HuH-7.5 (cell line): ENCODE data around the gene NOP53.
"Not testable (repeated sequence)": the region's sequence is repeated elsewhere in the genome, so short reads cannot be mapped to it uniquely, and the experiment has no call there.

Source experiments
- DNase-seq: peaks from one replicate; pipeline ENCODE4 v3.0.0; 2011; ENCODE audit warnings: low spot score

NOP53 gene

GRCh38 chr19:47745010-47745901, at the start of gene NOP53:
Gene NOP53 (plus strand): TSS chr19:47745546. CDS start chr19:47745560, 14 bp downstream.
- peak; percentile 99 for DNase-seq

DNA sequence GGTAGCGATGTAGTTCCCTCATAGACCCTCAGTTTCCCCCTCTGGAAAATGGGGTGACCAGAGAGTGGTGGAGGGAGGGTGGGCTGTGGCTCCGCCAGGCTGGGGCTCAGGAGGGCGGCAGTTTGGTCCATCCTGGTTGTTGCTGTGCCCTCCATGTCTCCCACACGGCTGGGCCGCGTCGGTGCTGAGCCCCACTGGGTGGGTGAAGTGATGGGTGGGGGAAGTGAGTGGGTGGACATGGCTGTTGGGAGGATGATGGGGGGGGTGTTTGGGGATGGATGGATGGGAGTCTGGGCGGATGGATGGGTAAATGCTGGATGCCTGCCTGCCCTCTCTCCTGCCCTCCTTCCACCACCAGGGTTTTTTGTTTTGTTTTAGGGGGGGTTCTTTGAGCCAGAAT, 48.7 kb upstream of the NOP53 start:
- no peak for DNase-seq

GRCh38 chr19:47697863-47698609, 47.3 kb upstream of the NOP53 start:
- DNase-seq = peak; percentile 96

GRCh38 chr19:47698631-47699359, 46.6 kb upstream of the NOP53 start:
- no peak for DNase-seq

- peak; percentile 97 for DNase-seq
Observed at GRCh38 chr19:47699360-47699917, 45.9 kb upstream of the NOP53 start.

- DNase-seq = no peak
Observed at GRCh38 chr19:47700934-47701716, 44.2 kb upstream of the NOP53 start.

DNA sequence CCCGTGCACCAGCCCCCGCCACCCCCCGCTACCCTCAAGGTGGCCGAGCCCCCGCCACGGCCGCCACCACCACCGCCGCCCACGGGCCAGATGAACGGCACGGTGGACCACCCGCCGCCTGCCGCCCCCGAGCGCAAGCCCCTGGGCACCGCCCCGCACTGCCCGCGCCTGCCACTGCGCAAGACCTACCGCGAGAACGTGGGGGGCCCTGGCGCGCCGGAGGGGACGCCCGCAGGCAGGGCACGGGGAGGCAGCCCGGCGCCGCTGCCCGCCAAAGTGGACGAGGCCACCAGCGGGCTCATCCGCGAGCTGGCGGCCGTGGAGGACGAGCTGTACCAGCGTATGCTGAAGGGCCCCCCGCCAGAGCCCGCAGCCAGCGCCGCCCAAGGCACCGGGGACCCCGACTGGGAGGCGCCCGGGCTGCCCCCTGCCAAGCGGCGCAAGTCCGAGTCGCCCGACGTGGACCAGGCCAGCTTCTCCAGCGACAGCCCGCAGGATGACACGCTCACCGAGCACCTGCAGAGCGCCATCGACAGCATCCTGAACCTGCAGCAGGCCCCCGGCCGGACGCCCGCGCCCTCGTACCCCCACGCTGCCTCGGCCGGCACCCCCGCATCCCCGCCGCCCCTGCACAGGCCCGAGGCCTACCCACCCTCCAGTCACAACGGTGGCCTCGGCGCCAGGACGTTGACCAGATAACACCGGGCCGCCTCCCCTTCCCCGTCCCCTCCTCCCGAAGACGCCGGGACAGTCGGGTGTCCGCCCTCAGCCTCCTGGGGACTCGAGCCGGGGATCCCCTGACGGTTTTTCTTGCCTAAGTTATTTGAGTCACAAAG, 43.4 kb upstream of the NOP53 start:
- DNase-seq = no peak

DNA sequence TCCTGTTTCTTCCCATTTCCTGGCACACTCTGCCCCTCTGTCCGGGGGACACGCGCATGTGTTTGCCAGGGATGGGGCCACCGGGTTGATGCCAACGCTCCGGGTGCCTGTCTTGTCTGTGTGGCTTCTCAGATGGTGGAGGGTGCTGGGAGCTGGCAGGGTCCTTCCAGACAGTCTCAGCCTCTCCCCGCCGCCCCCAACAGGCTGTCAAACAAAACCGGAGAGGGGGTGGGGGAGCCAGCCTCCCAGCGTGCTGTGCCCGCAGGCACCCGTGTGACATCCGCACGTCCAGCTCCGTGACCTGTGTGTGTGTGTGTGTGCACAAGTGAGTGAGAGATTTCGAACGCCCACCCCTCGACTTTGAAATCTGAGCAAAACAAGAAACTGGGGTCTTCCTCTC, 42.7 kb upstream of the NOP53 start:
- DNase-seq = no peak

DNA sequence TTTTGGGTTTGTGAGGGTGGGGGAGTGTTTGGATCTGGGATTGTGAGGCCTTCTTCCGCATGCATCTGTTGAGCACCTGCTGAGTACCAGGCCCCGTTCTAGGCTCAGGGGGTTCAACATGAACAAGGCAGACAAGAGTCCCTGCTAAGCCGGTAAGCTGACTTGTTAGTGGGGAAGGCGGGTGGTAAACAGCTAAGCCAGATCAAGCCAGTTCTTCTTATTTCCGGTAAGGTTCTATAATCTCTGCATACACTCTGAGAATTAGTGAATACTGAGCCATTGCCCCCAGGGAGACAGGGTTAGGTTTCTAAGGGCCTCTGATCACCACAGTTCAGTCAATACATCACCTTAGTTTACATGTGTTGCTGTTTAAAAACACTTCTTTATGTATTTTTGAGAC, 42.0 kb upstream of the NOP53 start:
- DNase-seq = no peak

- DNase-seq = no peak
Observed at GRCh38 chr19:47704024-47704423, 41.3 kb upstream of the NOP53 start.

DNA sequence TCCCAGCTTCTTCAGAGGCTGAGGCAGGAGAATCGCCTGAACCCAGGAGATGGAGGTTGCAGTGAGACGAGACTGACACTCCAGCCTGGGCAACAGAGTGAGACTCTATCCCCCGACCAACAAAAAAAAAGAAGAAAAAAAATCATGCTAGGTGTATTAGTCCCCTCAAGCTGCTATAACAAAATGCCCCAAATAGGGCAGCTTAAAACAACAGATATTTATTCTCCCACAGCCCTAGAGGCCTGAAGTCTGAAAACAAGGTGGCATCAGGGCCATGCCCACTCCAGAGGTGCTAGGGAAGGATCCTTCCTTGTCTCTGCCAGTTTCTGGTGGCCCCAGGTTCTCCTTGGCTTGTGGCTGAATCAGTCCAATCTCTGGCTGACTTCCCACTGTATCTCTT, 40.7 kb upstream of the NOP53 start:
- DNase-seq = no peak

GRCh38 chr19:47707135-47707925, 38.0 kb upstream of the NOP53 start:
- DNase-seq = peak; percentile 85

DNA sequence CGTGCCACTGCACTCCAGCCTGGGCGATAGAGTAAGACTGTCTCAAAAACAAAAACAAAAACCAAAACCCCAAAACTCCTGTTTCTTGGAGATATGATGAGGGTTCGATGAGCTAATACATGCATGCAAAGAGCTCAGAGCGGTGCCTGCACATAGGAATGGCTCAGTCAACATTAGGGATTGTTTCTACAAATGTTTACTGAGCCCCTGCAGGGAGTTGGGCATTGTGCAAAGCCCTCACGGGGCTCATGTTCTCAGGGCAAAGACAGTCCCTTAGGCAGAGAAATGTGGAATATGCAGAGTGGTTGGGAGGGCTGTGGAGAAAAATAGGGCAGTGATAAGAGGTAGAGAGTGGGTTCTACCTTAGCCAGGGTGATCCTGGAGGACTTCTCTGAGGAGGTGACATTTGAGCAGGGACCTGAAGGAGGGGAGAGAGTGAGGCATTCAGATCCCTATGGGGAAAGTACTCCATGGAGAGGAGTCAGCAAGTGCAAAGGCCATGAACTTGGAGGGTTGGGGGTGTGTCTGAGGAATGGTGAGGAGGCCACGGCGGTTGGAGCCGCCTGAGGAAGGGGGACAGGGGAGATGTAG, 33.6 kb upstream of the NOP53 start:
- no peak for DNase-seq

DNA sequence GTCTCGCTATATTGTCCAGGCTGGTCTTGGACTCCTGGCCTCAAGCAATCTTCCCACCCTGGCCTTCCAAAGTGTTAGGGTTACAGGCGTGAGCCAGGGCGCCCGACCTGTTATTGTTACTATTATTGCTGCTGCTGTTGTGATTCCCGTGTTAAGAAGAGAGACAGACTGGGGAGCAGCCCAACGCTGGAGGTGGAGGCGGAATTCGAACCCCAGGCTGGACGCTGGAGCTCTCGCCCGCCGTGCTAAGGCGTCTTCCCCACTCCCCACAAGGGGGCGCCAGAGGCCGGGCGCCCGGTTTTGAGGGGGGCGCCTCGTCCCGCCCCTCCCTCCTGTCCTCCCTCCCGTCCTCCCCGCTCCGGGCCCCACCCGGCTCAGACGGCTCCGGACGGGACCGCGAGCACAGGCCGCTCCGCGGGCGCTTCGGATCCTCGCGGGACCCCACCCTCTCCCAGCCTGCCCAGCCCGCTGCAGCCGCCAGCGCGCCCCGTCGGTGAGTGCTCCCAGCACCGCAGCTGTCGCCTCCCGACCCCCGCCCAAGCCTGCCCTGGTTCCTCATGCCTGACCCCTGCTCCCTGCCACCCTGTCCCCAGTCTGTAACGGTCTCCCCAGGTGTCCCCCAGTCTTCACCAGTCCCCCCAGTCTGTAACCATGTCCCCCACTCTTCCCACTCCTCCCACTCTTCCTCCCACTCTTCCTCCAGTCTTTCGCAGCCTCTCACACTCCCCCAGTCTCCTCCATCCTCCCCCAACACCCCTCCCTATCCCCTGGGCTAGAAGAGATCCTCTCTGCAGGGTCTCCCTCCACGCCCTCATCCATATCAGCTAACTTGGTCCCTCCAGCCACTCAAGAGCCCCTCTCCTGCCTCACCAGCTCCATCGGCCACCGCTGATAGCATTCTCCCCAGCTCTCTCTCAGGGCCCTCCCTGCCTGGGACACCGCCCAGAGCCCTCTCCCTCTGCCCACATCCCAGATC, 32.0 kb upstream of the NOP53 start, which contains the start of gene EHD2:
Gene EHD2 (plus strand): TSS at position 377 of the 976 bp plus-strand sequence. CDS start 3,191 bp downstream, outside the sequence.
- DNase-seq = peak; percentile 59

GRCh38 chr19:47714339-47714738, 31.0 kb upstream of the NOP53 start:
- no peak for DNase-seq

DNA sequence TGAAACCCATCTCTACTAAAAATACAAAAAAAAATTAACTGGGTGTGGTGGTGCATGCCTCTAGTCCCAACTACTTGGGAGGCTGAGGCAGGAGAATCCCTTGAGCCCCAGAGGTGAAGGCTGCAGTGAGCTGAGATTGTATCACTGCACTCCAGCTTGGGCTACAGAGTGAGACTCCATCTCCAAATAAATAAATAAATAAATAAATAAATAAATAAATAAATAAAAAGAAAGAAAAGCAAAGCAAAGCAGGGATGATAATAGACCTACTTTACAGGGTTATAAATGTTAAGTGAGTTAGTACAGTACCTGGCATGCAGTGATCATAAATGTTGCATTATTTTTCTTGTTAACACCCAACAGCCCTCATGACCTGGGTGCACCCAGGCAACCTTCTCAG, 30.5 kb upstream of the NOP53 start:
- not testable (repeated sequence) for DNase-seq

DNA sequence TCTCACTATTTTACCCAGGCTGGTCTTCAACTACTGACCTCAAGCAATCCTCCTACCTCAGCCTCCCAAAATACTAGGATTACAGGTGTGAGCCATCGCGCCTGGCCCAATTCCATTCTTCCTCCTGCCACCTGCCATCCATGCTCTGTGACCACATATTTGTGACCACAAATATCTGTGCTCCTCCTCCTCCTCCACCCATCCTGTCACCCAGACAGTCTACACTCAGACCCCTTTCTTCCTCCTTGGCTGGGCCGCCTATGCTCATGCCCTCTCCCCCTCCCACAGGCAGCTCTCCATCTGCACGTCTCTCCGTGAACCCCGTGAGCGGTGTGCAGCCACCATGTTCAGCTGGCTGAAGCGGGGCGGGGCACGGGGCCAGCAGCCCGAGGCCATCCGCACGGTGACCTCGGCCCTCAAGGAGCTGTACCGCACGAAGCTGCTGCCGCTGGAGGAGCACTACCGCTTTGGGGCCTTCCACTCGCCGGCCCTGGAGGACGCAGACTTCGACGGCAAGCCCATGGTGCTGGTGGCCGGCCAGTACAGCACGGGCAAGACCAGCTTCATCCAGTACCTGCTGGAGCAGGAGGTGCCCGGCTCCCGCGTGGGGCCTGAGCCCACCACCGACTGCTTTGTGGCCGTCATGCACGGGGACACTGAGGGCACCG, 28.9 kb upstream of the NOP53 start:
- DNase-seq = no peak
